HepG2 (cell line): ENCODE results near the gene AIP. TPM values are rescaled to one million over a fixed set of nuclear protein-coding genes. Genes with fewer than 3 reads are reported as not detected.

ENCODE experiments used
- ATAC-seq: fragments of 200-7000 bp; cut with Tn5 transposase; 3 replicates; pipeline ENCODE4 v1.9.1; 2020; ENCODE audit warnings: mild to moderate bottlenecking, moderate library complexity
- BruUV-seq: library from RNA; stranded (reverse); fragments of 400-500 nt; replicated peaks from 2 replicates; lab custom pipeline; 2021; lab: Mats Ljungman, UMichigan
- CTCF ChIA-PET: fragments of 300-600 bp; formaldehyde crosslinking; extraction: SDS; loops from one replicate; lab custom pipeline; 2021; ENCODE audit warnings: low total read pairs, inconsistent platforms, low intra/inter-chr PET ratio; lab: Yijun Ruan, JAX
- POLR2A ChIA-PET: fragments of 350-600 bp; sonication (Branson Sonifier 250); formaldehyde crosslinking; loops from one replicate; lab custom pipeline; 2020; ENCODE audit warnings: antibody characterized with exemption, inconsistent platforms; lab: Yijun Ruan, JAX
- DNase-seq: peaks from one replicate; pipeline ENCODE4 v3.0.0-alpha.2; 2015; ENCODE audit warnings: low spot score
- FAIRE-seq: peaks from 3 replicates; lab custom pipeline; 2011; peaks lifted over from hg19 to GRCh38; lab: Jason Lieb, UNC
- H2AFZ ChIP-seq: one replicate; pipeline ENCODE4 v1.6.1; 2011; ENCODE audit warnings: low read length, inconsistent platforms
- H3K27ac ChIP-seq: fragments of 300-600 bp; 3 replicates; pipeline ENCODE4 v1.8.0; 2011; ENCODE audit warnings: mixed run types, mild to moderate bottlenecking, mixed read lengths, low read length, inconsistent platforms; ENCODE audit not compliant: insufficient read depth; ENCODE audit errors: extremely low read length
- H3K27me3 ChIP-seq, 2 experiments: fragments of 200-600 bp in 1 of 2; 2 replicates in 1 of 2; 3 replicates in 1 of 2; pipeline versions ENCODE4 v1.6.0 to v1.8.0; 2011; ENCODE audit warnings: low read length in 2 of 2, mild to moderate bottlenecking in 2 of 2, moderate library complexity in 2 of 2, inconsistent platforms in 1 of 2; ENCODE audit not compliant: insufficient read depth in 2 of 2, control insufficient read depth in 1 of 2
- H3K36me3 ChIP-seq, 2 experiments: fragments of 200-600 bp in 1 of 2; replicated peaks in 1 of 2; 2 replicates in 1 of 2; 3 replicates in 1 of 2; pipeline versions ENCODE4 v1.5.1 to v1.8.0; 2011; ENCODE audit warnings: low read length in 2 of 2, inconsistent platforms in 1 of 2; ENCODE audit not compliant: insufficient read depth in 2 of 2, control insufficient read depth in 1 of 2
- H3K4me1 ChIP-seq: 2 replicates; pipeline ENCODE4 v1.5.1; 2012; ENCODE audit warnings: low read length, inconsistent platforms; ENCODE audit not compliant: insufficient read depth
- H3K4me2 ChIP-seq: 2 replicates; pipeline ENCODE4 v1.6.0; 2011; ENCODE audit warnings: low read depth, low read length, inconsistent platforms
- H3K4me3 ChIP-seq, 3 experiments: fragments of 200-600 bp in 1 of 3; sonication (generic), shearing (Covaris generic) in 1 of 3; replicated peaks in 1 of 3; 2 replicates each; pipeline ENCODE4 v1.5.1; 2011 to 2016; ENCODE audit warnings: low read length in 3 of 3, inconsistent platforms in 2 of 3, low read depth in 2 of 3, mild to moderate bottlenecking in 2 of 3, control low read depth in 1 of 3, mixed read lengths in 1 of 3; ENCODE audit not compliant: insufficient read depth in 1 of 3
- H3K79me2 ChIP-seq: one replicate; pipeline ENCODE4 v1.6.1; 2011; ENCODE audit warnings: low read length, inconsistent platforms; ENCODE audit not compliant: insufficient read depth
- H3K9ac ChIP-seq: 2 replicates; pipeline ENCODE4 v1.6.0; 2011; ENCODE audit warnings: mild to moderate bottlenecking, low read depth, low read length, inconsistent platforms; ENCODE audit not compliant: insufficient read depth
- H3K9me3 ChIP-seq: 2 replicates; pipeline ENCODE4 v1.5.1; 2012; ENCODE audit warnings: mild to moderate bottlenecking, low read length
- H4K20me1 ChIP-seq: 2 replicates; pipeline ENCODE4 v1.6.0; 2011; ENCODE audit warnings: inconsistent platforms, mild to moderate bottlenecking, low read length, moderate library complexity; ENCODE audit not compliant: insufficient read depth
- LCORL ChIP-seq, 2 experiments: fragments of 450-650 bp in 1 of 2; sonication (generic) in 1 of 2; formaldehyde crosslinking in 1 of 2; IDR thresholded peaks; 2 replicates each; pipeline versions ENCODE4 v1.5.0 to v1.6.1; 2017 to 2020; ENCODE audit warnings: antibody characterized with exemption in 1 of 2, missing genetic modification reagents in 1 of 2
- MAFG ChIP-seq: sonication (generic); formaldehyde crosslinking; IDR thresholded peaks from 2 replicates; pipeline ENCODE4 v1.5.1; 2020; ENCODE audit warnings: mild to moderate bottlenecking, missing genetic modification reagents
- POLR2AphosphoS2 ChIP-seq: IDR thresholded peaks from 2 replicates; pipeline ENCODE4 v1.6.1; 2011; ENCODE audit warnings: low read depth, low read length, improper control_type of control experiment
- RCOR2 ChIP-seq: IDR thresholded peaks from 2 replicates; pipeline ENCODE4 v1.6.1; 2016; ENCODE audit warnings: missing biosample characterization, missing genetic modification reagents
- REXO4 ChIP-seq: sonication (generic); formaldehyde crosslinking; IDR thresholded peaks from 2 replicates; pipeline ENCODE4 v1.8.0; 2022; ENCODE audit warnings: missing genetic modification reagents, mild to moderate bottlenecking, borderline replicate concordance
- ZBTB7A ChIP-seq: sonication (generic); formaldehyde crosslinking; IDR thresholded peaks from 2 replicates; pipeline ENCODE4 v1.8.0; 2022; ENCODE audit warnings: mild to moderate bottlenecking, missing genetic modification reagents
- ZNF292 ChIP-seq: sonication (generic); formaldehyde crosslinking; IDR thresholded peaks from 2 replicates; pipeline ENCODE4 v1.8.1; 2022; ENCODE audit warnings: mild to moderate bottlenecking, low read depth, missing genetic modification reagents, borderline replicate concordance
- ZNF83 ChIP-seq: sonication (generic); formaldehyde crosslinking; IDR thresholded peaks from 2 replicates; pipeline ENCODE4 v1.4.0; 2020; ENCODE audit warnings: missing genetic modification reagents, mild to moderate bottlenecking, borderline replicate concordance
- ZSCAN29 ChIP-seq: sonication (generic); formaldehyde crosslinking; conservative IDR thresholded peaks from 2 replicates; pipeline ENCODE4 v1.4.0; 2020; ENCODE audit warnings: mild to moderate bottlenecking, missing genetic modification reagents
- WGBS: methylation state at CpG from one replicate; pipeline ENCODE4 v1.1.6; 2017; ENCODE audit warnings: low lambda C conversion rate; 5-methylcytosine and 5-hydroxymethylcytosine counted together
- in situ Hi-C: cut with HindIII; loops from 2 replicates; pipeline ENCODE4 v1.10.0; 2017; ENCODE audit warnings: low pct_unique_long_range_greater_than_20kb; ENCODE audit not compliant: extremely low pct_ligation_motif_present
- intact Hi-C: fragments of 100-400 bp; cut with micrococcal nuclease; formaldehyde crosslinking; loops from one replicate; pipeline ENCODE4 v1.10.0; 2022; ENCODE audit not compliant: unreplicated experiment
- polyA plus RNA-seq, 8 experiments: library from polyadenylated mRNA; depleted of rRNA in 3 of 8; stranded (reverse) in 7 of 8; unstranded in 1 of 8; fragments of >200 nt; fragmentation: Illumina TruSeq in 4 of 8; extraction: Trizol in 4 of 8; gene quantifications; 2 replicates each; pipeline versions ENCODE4 v1.2.1 to v1.2.3, GENCODE V29; 2011 to 2016; ENCODE audit warnings: low read depth in 4 of 8, missing spikeins in 1 of 8, mixed read lengths in 1 of 8; ENCODE audit not compliant: insufficient read depth in 1 of 8
- total RNA-seq, 5 experiments: library from RNA; depleted of rRNA; stranded (reverse); fragments of >200 nt; fragmentation: Illumina TruSeq; extraction: Trizol; gene quantifications; 2 replicates each; pipeline ENCODE4 v1.2.3, GENCODE V29; 2016; ENCODE audit warnings: low read depth in 1 of 5
- TF ChIP-seq, protein P1 (sequence below): sonication (generic); formaldehyde crosslinking; IDR thresholded peaks from 2 replicates; pipeline ENCODE4 v1.4.0; 2020; ENCODE audit warnings: missing genetic modification reagents
- TF ChIP-seq, protein P2 (sequence below): sonication (generic); formaldehyde crosslinking; IDR thresholded peaks from 2 replicates; pipeline ENCODE4 v1.4.0; 2020; ENCODE audit warnings: missing genetic modification reagents
- TF ChIP-seq, protein P3 (sequence below): sonication (generic); formaldehyde crosslinking; conservative IDR thresholded peaks from 2 replicates; pipeline ENCODE4 v1.8.0; 2022; ENCODE audit warnings: mild to moderate bottlenecking, moderate library complexity, missing genetic modification reagents
- TF ChIP-seq, protein P4 (sequence below): sonication (generic); formaldehyde crosslinking; IDR thresholded peaks from 2 replicates; pipeline ENCODE4 v1.5.1; 2020; ENCODE audit warnings: missing genetic modification reagents, mild to moderate bottlenecking, borderline replicate concordance
- TF ChIP-seq, protein P5 (sequence below): IDR thresholded peaks from 2 replicates; pipeline ENCODE4 v1.6.1; 2012; ENCODE audit warnings: low read depth, low read length, improper control_type of control experiment

Gene AIP
- total and polyA plus RNA-seq, 2 of the 13 experiments (the other 11 are each of a cell fraction or from before 2014, with no cell fraction given), result 51.8 to 110 TPM

DNA sequence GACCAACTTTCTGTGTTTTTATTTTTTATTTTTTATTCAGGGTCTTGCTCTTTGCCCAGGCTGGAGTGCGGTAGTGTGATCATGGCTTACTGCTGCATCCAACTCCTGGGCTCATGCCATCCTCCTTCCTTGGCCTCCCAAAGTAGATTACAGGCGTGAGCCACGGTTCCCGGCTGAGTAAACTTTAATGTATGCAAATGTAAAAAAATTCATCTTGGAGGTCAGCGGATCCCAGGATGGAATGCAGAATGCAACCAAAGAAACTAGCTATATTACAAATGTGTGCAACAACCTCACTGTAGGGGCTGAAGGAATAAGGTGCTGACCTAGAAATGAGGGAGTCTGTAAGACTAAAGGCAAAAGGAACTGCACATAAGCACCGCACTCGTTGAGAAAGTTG is 31.3 kb downstream of the AIP start:
- in situ Hi-C loops (no loop called here), intact Hi-C loops (no loop called here)
- H3K27ac ChIP-seq, result no peak overlapping the region
- H3K4me1 ChIP-seq, result peaks cover 23% of the 10 kb centered on the region
- H3K4me2 ChIP-seq, result no peak overlapping the region
- no peaks in the 10 kb centered on the region for H4K20me1 ChIP-seq
- H3K9me3 ChIP-seq, result no peaks in the 10 kb centered on the region
- 57% methylated on average over 7 of the region's 7 CpGs for WGBS
- no peaks in the 10 kb centered on the region for H3K36me3 ChIP-seq
- H3K27me3 ChIP-seq, result 0 out of 5 replicates have a peak, but pooled peaks cover 0 to 3% of the 10 kb centered on the region in 2 experiments
- no TSS peak for BruUV-seq
- no peak overlapping the region for H3K4me3 ChIP-seq
- no peak overlapping the region for H3K9ac ChIP-seq
- H2AFZ ChIP-seq, result no peak overlapping the region
- DNase-seq, result no peak
- H3K79me2 ChIP-seq, result no peaks in the 10 kb centered on the region
- ATAC-seq, result no peak
- CTCF ChIA-PET, result no interaction called here
- POLR2A ChIA-PET, result no interaction called here
- FAIRE-seq, result no peak
- TF ChIP-seq RCOR2 (no peak), ZNF83 (no peak), ZNF292 (CRISPR knock-in tag) (no peak), LCORL (IDR thresholded peaks at IDR 0.05) (no peak), LCORL (CRISPR knock-in tag; IDR thresholded peaks at IDR 0.05) (no peak), ZSCAN29 (no peak), MAFG (CRISPR knock-in tag) (no peak), POLR2AphosphoS2 (no peak), REXO4 (CRISPR knock-in tag) (no peak), ZBTB7A (CRISPR knock-in tag) (no peak)
- TF ChIP-seq, protein P1, sequence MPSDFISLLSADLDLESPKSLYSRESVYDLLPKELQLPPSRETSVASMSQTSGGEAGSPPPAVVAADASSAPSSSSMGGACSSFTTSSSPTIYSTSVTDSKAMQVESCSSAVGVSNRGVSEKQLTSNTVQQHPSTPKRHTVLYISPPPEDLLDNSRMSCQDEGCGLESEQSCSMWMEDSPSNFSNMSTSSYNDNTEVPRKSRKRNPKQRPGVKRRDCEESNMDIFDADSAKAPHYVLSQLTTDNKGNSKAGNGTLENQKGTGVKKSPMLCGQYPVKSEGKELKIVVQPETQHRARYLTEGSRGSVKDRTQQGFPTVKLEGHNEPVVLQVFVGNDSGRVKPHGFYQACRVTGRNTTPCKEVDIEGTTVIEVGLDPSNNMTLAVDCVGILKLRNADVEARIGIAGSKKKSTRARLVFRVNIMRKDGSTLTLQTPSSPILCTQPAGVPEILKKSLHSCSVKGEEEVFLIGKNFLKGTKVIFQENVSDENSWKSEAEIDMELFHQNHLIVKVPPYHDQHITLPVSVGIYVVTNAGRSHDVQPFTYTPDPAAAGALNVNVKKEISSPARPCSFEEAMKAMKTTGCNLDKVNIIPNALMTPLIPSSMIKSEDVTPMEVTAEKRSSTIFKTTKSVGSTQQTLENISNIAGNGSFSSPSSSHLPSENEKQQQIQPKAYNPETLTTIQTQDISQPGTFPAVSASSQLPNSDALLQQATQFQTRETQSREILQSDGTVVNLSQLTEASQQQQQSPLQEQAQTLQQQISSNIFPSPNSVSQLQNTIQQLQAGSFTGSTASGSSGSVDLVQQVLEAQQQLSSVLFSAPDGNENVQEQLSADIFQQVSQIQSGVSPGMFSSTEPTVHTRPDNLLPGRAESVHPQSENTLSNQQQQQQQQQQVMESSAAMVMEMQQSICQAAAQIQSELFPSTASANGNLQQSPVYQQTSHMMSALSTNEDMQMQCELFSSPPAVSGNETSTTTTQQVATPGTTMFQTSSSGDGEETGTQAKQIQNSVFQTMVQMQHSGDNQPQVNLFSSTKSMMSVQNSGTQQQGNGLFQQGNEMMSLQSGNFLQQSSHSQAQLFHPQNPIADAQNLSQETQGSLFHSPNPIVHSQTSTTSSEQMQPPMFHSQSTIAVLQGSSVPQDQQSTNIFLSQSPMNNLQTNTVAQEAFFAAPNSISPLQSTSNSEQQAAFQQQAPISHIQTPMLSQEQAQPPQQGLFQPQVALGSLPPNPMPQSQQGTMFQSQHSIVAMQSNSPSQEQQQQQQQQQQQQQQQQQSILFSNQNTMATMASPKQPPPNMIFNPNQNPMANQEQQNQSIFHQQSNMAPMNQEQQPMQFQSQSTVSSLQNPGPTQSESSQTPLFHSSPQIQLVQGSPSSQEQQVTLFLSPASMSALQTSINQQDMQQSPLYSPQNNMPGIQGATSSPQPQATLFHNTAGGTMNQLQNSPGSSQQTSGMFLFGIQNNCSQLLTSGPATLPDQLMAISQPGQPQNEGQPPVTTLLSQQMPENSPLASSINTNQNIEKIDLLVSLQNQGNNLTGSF (CRISPR knock-in tag), result no peak
- TF ChIP-seq, protein P2, sequence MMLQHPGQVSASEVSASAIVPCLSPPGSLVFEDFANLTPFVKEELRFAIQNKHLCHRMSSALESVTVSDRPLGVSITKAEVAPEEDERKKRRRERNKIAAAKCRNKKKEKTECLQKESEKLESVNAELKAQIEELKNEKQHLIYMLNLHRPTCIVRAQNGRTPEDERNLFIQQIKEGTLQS, result no peak
- TF ChIP-seq, protein P3, sequence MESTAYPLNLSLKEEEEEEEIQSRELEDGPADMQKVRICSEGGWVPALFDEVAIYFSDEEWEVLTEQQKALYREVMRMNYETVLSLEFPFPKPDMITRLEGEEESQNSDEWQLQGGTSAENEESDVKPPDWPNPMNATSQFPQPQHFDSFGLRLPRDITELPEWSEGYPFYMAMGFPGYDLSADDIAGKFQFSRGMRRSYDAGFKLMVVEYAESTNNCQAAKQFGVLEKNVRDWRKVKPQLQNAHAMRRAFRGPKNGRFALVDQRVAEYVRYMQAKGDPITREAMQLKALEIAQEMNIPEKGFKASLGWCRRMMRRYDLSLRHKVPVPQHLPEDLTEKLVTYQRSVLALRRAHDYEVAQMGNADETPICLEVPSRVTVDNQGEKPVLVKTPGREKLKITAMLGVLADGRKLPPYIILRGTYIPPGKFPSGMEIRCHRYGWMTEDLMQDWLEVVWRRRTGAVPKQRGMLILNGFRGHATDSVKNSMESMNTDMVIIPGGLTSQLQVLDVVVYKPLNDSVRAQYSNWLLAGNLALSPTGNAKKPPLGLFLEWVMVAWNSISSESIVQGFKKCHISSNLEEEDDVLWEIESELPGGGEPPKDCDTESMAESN (CRISPR knock-in tag), result no peak
- TF ChIP-seq, protein P4, sequence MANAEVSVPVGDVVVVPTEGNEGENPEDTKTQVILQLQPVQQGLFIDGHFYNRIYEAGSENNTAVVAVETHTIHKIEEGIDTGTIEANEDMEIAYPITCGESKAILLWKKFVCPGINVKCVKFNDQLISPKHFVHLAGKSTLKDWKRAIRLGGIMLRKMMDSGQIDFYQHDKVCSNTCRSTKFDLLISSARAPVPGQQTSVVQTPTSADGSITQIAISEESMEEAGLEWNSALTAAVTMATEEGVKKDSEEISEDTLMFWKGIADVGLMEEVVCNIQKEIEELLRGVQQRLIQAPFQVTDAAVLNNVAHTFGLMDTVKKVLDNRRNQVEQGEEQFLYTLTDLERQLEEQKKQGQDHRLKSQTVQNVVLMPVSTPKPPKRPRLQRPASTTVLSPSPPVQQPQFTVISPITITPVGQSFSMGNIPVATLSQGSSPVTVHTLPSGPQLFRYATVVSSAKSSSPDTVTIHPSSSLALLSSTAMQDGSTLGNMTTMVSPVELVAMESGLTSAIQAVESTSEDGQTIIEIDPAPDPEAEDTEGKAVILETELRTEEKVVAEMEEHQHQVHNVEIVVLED (CRISPR knock-in tag), result no peak
- TF ChIP-seq, protein P5, sequence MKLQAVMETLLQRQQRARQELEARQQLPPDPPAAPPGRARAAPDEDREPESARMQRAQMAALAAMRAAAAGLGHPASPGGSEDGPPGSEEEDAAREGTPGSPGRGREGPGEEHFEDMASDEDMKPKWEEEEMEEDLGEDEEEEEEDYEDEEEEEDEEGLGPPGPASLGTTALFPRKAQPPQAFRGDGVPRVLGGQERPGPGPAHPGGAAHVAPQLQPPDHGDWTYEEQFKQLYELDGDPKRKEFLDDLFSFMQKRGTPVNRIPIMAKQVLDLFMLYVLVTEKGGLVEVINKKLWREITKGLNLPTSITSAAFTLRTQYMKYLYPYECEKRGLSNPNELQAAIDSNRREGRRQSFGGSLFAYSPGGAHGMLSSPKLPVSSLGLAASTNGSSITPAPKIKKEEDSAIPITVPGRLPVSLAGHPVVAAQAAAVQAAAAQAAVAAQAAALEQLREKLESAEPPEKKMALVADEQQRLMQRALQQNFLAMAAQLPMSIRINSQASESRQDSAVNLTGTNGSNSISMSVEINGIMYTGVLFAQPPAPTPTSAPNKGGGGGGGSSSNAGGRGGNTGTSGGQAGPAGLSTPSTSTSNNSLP, result no peak
